GM10266 (cell line): ENCODE measurements around the gene SLAMF9.

ENCODE experiments used
- DNase-seq: peaks from one replicate; pipeline ENCODE4 v3.0.0; 2012; ENCODE audit errors: extremely low spot score
- CTCF ChIP-seq: IDR thresholded peaks from 2 replicates; pipeline ENCODE4 v1.5.1; 2012; ENCODE audit warnings: mild to moderate bottlenecking, low read depth; ENCODE audit not compliant: control insufficient read depth, insufficient read depth; ENCODE audit errors: missing control alignments

Gene SLAMF9

GRCh38 chr1:159949123-159949522 is 4.9 kb downstream of the SLAMF9 start:
- no peak for TF ChIP-seq CTCF
- DNase-seq, result no peak

- TF ChIP-seq CTCF, result no peak
- DNase-seq, result no peak
These were observed 6.1 kb downstream of the SLAMF9 start for GRCh38 chr1:159947942-159948341.

- no peak for TF ChIP-seq CTCF
- no peak for DNase-seq
These were observed 7.5 kb downstream of the SLAMF9 start for GRCh38 chr1:159946242-159947187.

- DNase-seq, result peak; percentile 61
- TF ChIP-seq CTCF, result peak; percentile 39
These were observed 8.4 kb downstream of the SLAMF9 start, which contains the start of gene IGSF9 for GRCh38 chr1:159945483-159946241. Gene IGSF9 (minus strand): TSS chr1:159945613. CDS start chr1:159943454, 2,159 bp downstream.

GRCh38 chr1:159944623-159945455 is 9.2 kb downstream of the SLAMF9 start:
- DNase-seq, result no peak
- TF ChIP-seq CTCF, result no peak

- DNase-seq, result peak; percentile 21
- TF ChIP-seq CTCF, result no peak
These were observed 10.0 kb downstream of the SLAMF9 start for GRCh38 chr1:159943908-159944622.
